Measurements from ENCODE around the gene C8G. TPM values are rescaled to one million over a fixed set of nuclear protein-coding genes. Genes with fewer than 3 reads are reported as not detected.

Gene C8G
- total RNA-seq, 1 donor from 2014 or later: 0.79 TPM

- Histone ChIP-seq H3K27me3 (ENCODE audit: control insufficient read depth, insufficient read depth, low read length) (peaks cover 3% of the 10 kb centered on the region), H3K4me3 (ENCODE audit: low read depth, low read length) (no peak overlapping the region), H3K36me3 (ENCODE audit: control insufficient read depth, insufficient read depth, low read length) (no peaks in the 10 kb centered on the region)
- FAIRE-seq: no peak
- no peak for DNase-seq (ENCODE audit: low read depth)
- no peak for TF ChIP-seq CTCF (IDR thresholded peaks at IDR 0.05; ENCODE audit: insufficient read depth, low read length, severe bottlenecking)
These were observed 14.1 kb downstream of the C8G start for GRCh38 chr9:136958898-136959850.

DNA sequence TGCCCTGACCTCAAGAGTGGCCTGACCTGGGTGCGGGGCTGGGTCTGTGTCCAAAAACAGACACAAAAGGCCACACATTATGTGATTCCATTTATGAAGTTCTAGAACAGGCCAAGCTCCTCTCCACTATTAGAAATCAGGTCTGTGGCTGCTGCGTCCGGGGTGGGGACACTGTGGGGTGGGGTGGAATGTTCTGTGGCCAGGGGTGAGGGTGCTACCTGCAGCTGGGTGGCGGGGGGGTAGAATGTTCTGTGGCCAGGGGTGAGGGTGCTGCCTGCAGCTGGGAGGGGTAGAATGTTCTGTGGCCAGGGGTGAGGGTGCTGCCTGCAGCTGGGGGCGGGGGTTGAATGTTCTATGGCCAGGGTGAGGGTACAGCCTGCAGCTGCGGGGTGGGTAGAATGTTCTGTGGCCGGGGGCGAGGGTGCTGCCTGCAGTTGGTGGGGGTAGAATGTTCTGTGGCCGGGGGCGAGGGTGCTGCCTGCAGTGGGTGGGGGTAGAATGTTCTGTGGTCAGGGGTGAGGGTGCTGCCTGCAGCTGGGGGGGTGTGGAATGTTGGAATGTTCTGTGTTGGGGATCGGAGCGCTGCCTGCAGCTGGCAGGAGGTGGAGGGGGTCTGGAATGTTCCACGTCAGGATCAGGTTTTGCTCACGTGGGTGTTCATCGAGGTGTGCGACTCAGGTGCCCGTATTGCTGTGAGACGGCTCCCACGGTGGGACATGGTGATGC, 15.3 kb downstream of the C8G start:
- TF ChIP-seq CTCF (IDR thresholded peaks at IDR 0.05; ENCODE audit: insufficient read depth, low read length, severe bottlenecking): no peak
- DNase-seq (ENCODE audit: low read depth) (no peak), FAIRE-seq (no peak)
- H3K36me3 ChIP-seq (ENCODE audit: control insufficient read depth, insufficient read depth, low read length): no peaks in the 10 kb centered on the region
- H3K27me3 ChIP-seq (ENCODE audit: control insufficient read depth, insufficient read depth, low read length): peaks cover 3% of the 10 kb centered on the region
- H3K4me3 ChIP-seq (ENCODE audit: low read depth, low read length): no peak overlapping the region

DNA sequence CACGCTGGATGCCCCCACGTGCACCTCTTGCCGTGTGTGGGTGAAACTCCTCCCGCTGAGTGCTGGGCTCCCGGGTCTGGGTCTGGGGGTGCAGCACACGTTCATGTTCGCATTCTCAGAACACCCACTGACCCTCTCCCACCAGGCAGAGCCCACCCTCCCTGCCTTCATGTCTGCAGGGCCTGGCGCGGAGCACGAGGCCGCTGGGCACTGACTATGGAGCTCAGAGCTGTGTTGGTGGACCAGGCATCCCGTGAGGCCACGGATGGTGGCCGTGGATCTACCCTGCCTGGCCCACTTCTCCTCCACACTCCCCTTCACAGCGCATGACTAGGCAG, 15.9 kb downstream of the C8G start:
- Histone ChIP-seq H3K27me3 (ENCODE audit: control insufficient read depth, insufficient read depth, low read length) (peaks cover 3% of the 10 kb centered on the region), H3K36me3 (ENCODE audit: control insufficient read depth, insufficient read depth, low read length) (no peaks in the 10 kb centered on the region), H3K4me3 (ENCODE audit: low read depth, low read length) (no peak overlapping the region)
- no peak for TF ChIP-seq CTCF (IDR thresholded peaks at IDR 0.05; ENCODE audit: insufficient read depth, low read length, severe bottlenecking)
- FAIRE-seq (no peak), DNase-seq (ENCODE audit: low read depth) (no peak)

GRCh38 chr9:136961279-136962065, 16.4 kb downstream of the C8G start:
- no peak for FAIRE-seq
- no peak for DNase-seq (ENCODE audit: low read depth)
- no peak for TF ChIP-seq CTCF (IDR thresholded peaks at IDR 0.05; ENCODE audit: insufficient read depth, low read length, severe bottlenecking)
- Histone ChIP-seq H3K4me3 (ENCODE audit: low read depth, low read length) (no peak overlapping the region), H3K27me3 (ENCODE audit: control insufficient read depth, insufficient read depth, low read length) (peaks cover 5% of the 10 kb centered on the region), H3K36me3 (ENCODE audit: control insufficient read depth, insufficient read depth, low read length) (no peaks in the 10 kb centered on the region)

GRCh38 chr9:136962163-136962562, 17.1 kb downstream of the C8G start:
- Histone ChIP-seq H3K27me3 (ENCODE audit: control insufficient read depth, insufficient read depth, low read length) (peaks cover 5% of the 10 kb centered on the region), H3K36me3 (ENCODE audit: control insufficient read depth, insufficient read depth, low read length) (no peaks in the 10 kb centered on the region), H3K4me3 (ENCODE audit: low read depth, low read length) (no peak overlapping the region)
- no peak for DNase-seq (ENCODE audit: low read depth)
- no peak for TF ChIP-seq CTCF (IDR thresholded peaks at IDR 0.05; ENCODE audit: insufficient read depth, low read length, severe bottlenecking)
- FAIRE-seq: no peak
